OCI-LY7 (cell line): ENCODE measurements around the gene NOVA1.

ENCODE experiments used
- CTCF ChIP-seq: fragments of 200-600 bp; sonication (generic); conservative IDR thresholded peaks from 2 replicates; pipeline ENCODE4 v1.5.1; 2014; ENCODE audit warnings: mild to moderate bottlenecking, antibody characterized with exemption, low read length, moderate library complexity, mixed read lengths
- EZH2phosphoT487 ChIP-seq: fragments of 200-600 bp; sonication (generic); IDR thresholded peaks from 2 replicates; pipeline ENCODE4 v1.6.1; 2018; ENCODE audit warnings: low read depth, borderline replicate concordance, mild to moderate bottlenecking, mixed run types, antibody characterized with exemption, low read length, moderate library complexity, mixed read lengths

DNA sequence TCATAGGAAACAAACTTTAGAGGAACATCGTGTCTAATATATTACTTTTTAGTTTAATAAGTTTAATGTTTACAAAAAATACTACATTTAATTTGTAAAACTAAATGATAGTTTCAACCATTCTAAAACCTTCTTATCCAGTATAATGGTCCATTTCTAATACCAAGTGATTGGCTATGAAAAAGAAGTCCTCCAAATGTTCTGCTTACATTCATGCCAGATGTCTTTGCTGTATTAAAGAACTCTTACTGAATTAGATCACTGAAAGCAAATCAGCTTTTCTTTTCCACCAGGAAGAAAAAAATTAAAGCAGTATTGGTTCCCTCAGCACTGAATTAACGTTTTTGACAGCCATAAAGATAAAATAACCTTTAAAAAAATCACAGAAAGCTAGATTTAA, 3.7 kb downstream of the NOVA1 start:
- no peak for TF ChIP-seq CTCF
- TF ChIP-seq EZH2phosphoT487: no peak
